ENCODE measurements around the gene MB21D2.
A peak's percentile ranks its signal among the peaks of the same experiment; 100 is the strongest.
"Not testable (repeated sequence)": the region's sequence is repeated elsewhere in the genome, so short reads cannot be mapped to it uniquely, and the experiment has no call there.

The MB21D2 gene, protein sequence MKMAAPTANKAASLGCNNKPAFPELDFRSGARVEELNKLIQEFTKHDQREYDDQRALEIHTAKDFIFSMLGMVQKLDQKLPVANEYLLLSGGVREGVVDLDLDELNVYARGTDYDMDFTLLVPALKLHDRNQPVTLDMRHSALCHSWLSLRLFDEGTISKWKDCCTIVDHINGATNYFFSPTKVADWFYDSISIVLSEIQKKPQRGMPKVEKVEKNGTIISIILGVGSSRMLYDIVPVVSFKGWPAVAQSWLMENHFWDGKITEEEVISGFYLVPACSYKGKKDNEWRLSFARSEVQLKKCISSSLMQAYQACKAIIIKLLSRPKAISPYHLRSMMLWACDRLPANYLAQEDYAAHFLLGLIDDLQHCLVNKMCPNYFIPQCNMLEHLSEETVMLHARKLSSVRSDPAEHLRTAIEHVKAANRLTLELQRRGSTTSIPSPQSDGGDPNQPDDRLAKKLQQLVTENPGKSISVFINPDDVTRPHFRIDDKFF

DNA sequence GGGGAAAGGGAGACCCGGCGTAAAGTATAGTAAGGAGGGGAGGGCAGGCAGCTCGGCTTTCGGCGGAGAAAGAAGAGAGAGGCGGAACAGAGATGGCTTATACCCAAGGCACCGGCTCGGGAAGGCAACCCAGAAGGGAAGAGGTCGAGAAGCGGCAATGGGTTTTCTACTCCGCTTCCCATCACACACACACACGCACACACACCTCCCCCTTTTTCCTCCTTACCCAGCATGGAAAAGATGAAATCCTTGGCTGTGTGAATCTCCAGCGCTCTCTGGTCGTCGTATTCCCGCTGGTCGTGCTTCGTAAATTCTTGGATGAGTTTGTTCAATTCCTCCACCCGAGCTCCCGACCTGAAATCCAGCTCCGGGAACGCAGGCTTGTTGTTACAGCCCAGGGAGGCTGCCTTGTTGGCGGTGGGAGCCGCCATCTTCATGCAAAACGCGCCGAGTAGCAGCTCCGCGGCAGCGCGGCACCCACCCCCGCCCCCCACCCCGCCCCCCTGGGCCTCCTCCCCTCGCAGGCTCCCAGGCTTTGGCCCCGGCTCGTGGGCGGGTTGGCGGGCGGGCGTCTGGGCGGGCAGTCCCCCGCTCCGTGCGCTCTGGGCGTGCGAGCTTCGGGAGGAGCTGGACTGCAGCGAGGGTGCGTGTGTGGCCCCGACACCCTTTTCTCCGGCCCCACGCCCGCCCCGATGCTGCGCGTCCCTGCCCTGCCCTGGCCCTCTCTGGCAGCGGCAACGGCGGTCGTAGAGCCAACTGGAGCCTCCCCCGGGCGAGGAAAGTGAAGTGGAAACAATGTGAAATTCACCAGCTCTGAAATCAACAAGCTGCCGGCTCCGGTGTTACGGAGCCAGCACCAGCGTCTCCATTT lies at the start of gene MB21D2:
MB21D2 (minus strand) TSS at position 453 of the 871 bp plus-strand sequence; CDS start at position 437, 16 bp downstream.
- peak in 3 of 4 experiments; percentile 10 to 46 (median 22) for DNase-seq

DNA sequence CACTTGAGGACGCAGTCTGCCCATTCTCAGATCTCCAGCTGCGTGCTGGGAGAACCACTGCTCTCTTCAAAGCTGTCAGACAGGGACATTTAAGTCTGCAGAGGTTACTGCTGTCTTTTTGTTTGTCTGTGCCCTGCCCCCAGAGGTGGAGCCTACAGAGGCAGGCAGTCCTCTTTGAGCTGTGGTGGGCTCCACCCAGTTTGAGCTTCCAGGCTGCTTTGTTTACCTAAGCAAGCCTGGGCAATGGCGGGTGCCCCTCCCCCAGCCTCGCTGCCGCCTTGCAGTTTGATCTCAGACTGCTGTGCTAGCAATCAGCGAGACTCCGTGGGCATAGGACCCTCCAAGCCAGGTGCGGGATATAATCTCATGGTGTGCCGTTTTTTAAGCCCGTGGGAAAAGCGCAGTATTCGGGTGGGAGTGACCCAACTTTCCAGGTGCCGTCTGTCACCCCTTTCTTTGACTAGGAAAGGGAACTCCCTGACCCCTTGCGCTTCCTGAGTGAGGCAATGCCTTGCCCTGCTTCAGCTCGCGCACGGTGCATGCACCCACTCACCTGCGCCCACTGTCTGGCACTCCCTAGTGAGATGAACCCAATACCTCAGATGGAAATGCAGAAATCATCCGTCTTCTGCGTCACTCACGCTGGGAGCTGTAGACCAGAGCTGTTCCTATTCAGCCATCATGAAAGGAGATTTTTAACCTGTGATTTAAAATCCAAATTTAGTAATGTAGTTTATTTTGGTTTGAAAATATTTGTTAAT lies 47.5 kb upstream of the MB21D2 start:
- DNase-seq, result not testable (repeated sequence)

DNA sequence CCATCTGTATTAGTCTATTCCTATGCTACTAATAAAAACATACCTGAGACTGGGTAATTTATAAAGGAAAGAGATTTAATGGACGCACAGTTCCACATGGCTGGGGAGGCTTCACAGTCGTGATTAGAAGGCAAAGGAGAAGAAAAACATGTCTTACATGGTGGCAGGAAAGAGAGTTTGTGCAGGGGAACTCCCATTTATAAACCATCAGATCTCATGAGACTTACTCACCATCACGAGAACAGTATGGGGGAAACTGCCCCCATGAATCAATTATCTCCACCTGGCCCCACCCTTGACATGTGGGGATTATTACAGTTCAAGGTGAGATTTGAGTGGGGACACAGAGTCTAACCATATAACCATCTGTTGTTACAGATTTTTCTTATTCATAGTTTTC lies 42.1 kb upstream of the MB21D2 start:
- no peak for DNase-seq

DNA sequence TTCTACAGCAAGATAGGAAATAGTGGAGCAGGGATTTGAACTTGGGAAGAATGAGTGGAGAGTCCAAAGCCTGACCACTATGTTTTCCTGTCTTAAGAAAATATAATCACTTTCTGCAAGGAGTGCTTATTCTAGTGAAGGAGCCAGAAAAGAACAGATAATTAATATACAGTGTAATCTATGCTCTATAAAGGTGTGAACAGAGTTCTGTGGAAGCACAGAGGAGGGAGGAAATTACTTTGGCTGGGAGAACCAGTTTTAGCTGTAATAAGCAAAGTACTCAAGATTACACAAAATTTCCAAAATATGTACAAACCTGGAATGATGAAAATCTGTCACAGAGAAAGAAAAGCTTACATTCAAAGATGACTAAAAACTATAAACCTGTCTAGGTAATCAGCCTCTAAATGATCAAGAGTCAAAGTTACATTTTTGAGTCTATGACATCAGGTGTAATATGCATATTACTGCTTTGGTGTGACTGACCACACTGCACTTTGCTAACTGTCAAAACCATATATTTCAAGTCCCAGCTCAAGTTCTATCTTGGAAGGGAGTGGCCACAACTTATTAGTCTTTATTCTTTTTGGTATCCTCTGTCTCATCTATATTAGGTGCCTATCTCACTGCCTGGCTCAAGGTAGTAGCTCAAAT lies 40.7 kb upstream of the MB21D2 start:
- DNase-seq, result no peak

DNA sequence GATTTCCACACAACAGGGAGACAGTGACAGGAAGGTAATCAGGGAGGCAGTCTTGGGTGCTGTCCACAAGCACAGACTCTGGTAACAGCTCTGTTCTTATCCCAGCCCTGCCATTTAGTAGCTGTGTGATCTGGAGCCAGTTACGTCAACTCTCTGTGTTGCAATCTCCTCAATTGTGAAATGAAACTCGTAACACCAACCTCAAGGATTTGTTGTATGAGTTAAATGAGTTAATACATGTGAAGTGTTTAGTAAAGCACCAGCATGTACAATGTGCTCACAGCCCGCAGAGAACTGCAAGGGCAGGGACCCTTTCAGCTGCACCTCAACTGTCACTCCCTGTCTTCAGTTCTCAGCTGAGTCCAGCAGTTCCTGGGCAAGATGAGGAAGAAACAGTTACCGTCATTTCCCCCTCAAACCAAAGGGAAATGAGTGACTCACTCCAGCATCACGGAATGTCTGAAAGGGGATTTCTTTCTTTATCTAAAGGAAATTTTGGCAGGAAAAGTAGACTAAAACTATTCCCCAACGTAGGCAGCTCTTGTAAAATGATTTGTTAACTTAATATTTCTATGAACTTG lies 39.9 kb upstream of the MB21D2 start:
- no peak for DNase-seq

DNA sequence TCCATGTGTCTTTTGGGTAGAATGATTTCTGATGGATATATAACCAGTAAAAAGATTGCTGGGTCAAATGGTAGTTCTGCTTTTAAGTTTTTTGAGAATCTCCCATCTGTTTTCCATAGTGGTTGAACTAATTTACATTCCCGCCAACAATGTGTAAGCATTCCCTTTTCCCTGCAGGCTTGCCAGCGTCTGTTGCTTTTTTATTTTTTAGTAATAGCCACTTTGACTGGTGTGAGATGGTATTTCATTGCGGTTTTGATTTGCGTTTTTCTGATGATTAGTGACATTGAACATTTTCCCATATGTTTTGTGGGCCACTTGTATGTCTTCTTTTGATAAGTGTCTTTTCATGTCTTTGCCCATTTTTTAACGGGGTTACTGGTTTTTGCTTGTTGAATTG lies 36.3 kb upstream of the MB21D2 start:
- DNase-seq, result no peak

- DNase-seq, result no peak
These were observed 29.8 kb upstream of the MB21D2 start for GRCh38 chr3:192947421-192947820.

GRCh38 chr3:192943393-192943792 lies 25.7 kb upstream of the MB21D2 start:
- DNase-seq, result no peak

DNA sequence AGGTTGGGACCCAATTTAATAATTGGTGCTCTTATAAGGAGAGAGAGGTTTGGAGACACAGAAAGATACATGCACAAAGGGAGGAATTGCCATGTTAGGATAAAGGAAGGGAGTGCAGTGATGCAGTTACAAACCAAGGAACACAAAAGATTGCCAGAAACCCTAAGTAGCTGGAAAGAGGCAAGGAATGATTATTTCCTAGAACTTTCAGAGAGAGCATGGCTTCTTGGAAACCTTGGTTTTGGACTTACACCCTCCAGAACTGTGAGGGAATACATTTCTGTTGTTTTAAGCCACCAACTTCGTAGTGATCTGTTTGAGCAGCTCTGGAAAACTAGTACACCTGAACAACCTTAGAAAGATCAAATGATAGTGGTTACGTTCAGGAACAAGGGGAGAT lies 25.0 kb upstream of the MB21D2 start:
- no peak for DNase-seq

GRCh38 chr3:192940129-192940528 lies 22.5 kb upstream of the MB21D2 start:
- no peak for DNase-seq

DNA sequence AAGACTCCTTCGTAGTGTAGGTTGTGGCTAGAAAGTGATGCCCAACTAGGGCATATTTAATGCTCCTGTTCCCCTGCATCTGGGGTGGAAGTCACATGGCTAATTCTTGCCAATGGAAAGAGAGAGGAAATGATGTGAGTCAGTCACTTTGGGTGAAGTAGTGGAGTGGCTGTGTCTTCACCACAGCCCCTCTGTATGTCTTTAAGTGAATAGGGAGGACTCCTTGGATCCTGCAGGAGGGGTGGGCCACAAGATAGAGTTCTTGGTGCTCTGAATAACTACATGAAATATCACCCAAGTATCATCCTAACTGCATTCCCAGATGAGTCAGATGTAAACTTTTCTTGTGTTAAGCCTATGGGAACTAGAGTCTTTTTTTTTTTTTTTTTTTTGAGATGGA lies 17.8 kb upstream of the MB21D2 start:
- DNase-seq, result no peak

DNA sequence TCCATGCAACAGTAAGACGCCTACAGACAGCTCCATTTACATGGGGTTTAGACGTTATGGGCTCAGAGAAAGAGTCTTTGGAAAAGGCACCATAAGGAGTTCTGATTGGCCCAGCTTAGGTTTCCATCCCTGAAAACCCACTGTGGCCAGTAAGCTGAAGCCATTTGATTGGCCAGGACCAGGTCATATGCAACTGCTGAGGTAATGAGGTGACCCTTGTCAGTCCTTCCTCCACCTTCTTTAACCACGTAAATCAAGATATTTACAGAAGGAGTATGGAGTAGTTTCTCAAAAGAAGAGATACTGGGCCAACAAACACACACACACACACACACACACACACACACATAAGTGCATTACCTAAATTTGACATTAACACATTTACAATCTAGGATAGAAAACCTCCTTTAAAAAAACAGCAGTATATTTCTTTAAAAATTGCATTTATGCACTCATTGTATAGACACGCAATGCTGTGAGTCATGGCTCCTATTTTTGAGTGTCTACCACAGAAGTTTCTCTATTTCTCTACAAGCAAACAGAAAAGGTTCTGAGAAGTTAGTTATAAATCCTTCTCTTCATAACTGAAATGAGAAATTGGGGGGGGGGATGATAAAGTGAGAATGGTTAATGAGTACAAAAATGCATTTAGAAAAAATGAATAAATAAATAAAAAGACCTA lies 16.3 kb upstream of the MB21D2 start:
- no peak for DNase-seq

- DNase-seq, result no peak
These were observed 15.6 kb upstream of the MB21D2 start for GRCh38 chr3:192933259-192933658.

DNA sequence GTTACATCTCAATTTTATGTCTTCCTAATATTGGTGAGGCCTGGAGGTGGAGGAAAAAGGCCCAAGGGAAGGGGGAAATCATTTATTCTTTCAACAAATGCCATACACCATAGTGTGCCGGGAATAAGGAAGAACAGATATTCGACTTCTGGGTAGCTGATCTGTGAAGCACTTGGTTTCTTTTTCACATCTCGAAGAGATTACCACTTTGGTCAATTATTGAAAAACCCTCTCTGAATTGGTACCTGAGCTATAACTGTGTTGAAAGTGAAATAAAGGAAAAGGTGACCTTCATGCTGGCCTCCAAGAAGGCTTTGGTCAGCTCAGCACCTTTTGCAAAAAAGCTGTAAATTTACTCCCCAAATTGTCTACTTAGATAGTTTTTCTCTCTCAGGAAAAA lies 14.2 kb upstream of the MB21D2 start:
- no peak for DNase-seq

DNA sequence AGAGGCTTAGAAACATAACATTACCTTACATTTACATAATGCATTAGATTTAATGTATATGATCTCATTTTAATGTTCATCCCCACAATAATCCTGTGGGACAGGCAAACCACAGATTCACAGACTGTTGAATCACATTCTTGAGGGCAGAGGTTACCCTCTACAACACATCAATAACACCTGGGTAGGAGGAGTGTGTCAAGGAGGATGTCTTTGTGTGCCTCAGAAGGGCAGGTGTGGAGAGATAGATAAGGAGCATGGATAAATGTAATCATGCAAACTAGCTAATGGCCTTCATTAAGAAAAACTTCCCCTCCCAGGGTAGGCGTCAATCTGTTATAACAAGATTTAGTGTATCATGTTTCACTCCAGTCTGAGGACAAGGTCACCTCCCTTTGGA lies 12.9 kb upstream of the MB21D2 start:
- no peak for DNase-seq

DNA sequence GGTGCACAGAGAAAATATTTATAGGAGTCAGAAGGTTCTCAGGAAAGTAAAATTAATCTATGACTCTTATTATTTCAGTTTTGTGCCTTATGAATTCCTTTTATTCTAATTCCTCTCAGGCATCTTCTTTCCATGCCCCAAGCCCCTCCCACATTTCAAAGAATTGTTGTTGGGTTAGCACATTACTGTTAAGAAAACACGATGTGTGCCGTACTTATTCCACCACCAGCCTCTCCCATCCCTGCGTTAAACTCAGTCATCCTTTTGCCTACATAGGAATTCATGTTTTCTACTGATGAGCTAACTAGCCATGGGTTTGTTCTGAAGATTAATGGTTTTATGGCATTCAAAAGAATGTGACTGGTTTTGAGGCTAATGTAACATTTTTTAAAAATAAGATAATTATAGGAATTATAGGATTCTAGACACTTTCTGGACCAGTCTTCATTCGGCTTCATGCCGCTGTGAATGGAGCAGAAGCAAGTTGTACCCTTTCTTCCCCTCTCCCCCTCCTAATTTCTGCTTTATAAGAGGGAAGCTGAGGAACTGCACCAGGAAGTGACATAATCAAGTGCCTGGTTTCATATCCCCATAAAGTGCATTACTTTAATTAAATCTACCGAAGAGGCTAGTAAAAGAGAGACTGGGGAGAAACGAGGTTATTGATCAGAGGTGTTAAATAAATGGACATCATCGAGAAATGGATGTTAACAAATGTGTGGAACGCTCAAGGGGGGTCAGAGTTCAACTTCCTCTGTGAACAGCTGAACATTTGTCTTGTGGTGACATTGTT lies 12.3 kb upstream of the MB21D2 start:
- DNase-seq, result no peak

- DNase-seq, result no peak
These were observed 11.5 kb upstream of the MB21D2 start for GRCh38 chr3:192929146-192929545.

GRCh38 chr3:192928720-192929119 lies 11.1 kb upstream of the MB21D2 start:
- DNase-seq, result no peak

DNA sequence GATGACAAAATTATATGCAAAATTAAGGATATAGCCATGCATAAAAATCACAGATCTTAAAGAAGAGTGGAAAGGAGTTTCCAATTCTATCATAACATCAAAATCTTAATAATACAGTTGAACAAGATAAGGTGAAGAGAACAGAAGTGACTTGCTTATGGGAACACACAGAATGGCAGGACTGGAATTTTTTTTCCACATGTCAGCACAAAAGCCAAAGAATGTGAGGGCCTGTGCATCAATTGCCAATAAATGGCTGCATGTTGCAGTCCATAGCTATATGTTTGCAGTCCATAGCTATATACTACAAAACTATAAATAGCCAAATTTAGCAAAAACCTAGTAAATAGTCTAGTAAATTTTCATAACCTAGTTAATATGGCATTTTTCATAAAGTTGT lies 10.4 kb upstream of the MB21D2 start:
- DNase-seq, result no peak

GRCh38 chr3:192927016-192927415 lies 9.4 kb upstream of the MB21D2 start:
- no peak for DNase-seq

DNA sequence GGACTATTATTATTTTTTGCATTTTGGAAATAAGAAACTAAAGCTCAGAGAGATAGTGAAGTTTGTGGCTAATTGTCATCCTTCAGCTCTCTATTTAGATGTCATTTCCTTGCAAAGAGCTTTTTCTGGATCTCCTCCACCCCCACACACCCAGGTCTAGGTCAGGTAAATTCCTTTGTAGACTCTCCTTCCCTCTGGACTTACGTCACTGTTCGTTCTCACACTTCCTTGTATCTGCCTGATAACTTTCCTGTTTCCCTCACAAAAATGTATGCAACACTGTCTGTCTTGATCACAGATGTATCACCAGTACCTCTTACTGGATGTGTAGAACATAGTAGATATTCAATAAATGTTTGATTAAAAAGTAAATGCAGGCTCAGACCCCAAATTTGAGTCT lies 6.1 kb upstream of the MB21D2 start:
- DNase-seq, result no peak

Measured in activated naive CD4-positive, alpha-beta T cell (primary cell).